Left lung (tissue), 10 donors: Measurements from ENCODE around the gene PDIA2. TPM values are rescaled to one million over a fixed set of nuclear protein-coding genes. Genes with fewer than 3 reads are reported as not detected.

Experiments
- ATAC-seq: fragments of 200-7000 bp; cut with Tn5 transposase; one replicate; pipeline ENCODE4 v1.9.1; 2020; ENCODE audit warnings: moderate library complexity
- DNase-seq, 4 donors: peaks; one replicate each; pipeline ENCODE4 v3.0.0-alpha.2; 2013 to 2020
- H3K27ac ChIP-seq, 2 donors: fragments of 200-600 bp; sonication (generic) in 1 of 2; one replicate each; pipeline versions ENCODE4 v1.5.0 to v1.8.0; 2020 to 2021
- H3K27me3 ChIP-seq, 2 donors: fragments of 200-600 bp; sonication (generic) in 1 of 2; one replicate each; pipeline versions ENCODE4 v1.5.0 to v1.8.0; 2020 to 2021
- H3K36me3 ChIP-seq, 2 donors: fragments of 200-600 bp; sonication (generic) in 1 of 2; one replicate each; pipeline versions ENCODE4 v1.5.0 to v1.8.0; 2020 to 2021
- H3K4me1 ChIP-seq, 2 donors: fragments of 200-600 bp; one replicate each; pipeline ENCODE4 v1.8.0; 2021
- H3K4me3 ChIP-seq, 2 donors: fragments of 200-600 bp; sonication (generic) in 1 of 2; one replicate each; pipeline versions ENCODE4 v1.5.0 to v1.8.0; 2020 to 2021; ENCODE audit warnings: mild to moderate bottlenecking in 1 of 2
- H3K9me3 ChIP-seq, 2 donors: fragments of 200-600 bp; sonication (generic) in 1 of 2; one replicate each; pipeline versions ENCODE4 v1.5.0 to v1.8.0; 2020 to 2021
- intact Hi-C, 2 donors: fragments of 100-400 bp; cut with DNase I; formaldehyde crosslinking; loops; one replicate each; pipeline versions ENCODE4 v1.11.2 to v1.14.2; 2022
- polyA plus RNA-seq, 6 donors: library from polyadenylated mRNA; unstranded; fragments of 120-200 nt; gene quantifications; one replicate each; pipeline ENCODE4 v1.2.1, GENCODE V29; 2013; ENCODE audit not compliant: insufficient read length in 6 of 6
- total RNA-seq, 2 donors: library from RNA; stranded (reverse); fragmentation: NEBNext Ultra II Directional; extraction: Animal tissue kit (Norgen Biotek cat#: 25700); gene quantifications; one replicate each; pipeline ENCODE4 v1.2.1, GENCODE V29; 2021
- TF ChIP-seq, protein P1 (sequence below), 2 donors: fragments of 200-600 bp; sonication (generic) in 1 of 2; IDR thresholded peaks; one replicate each; pipeline versions ENCODE4 v1.5.0 to v1.8.0; 2021; ENCODE audit warnings: antibody characterized with exemption in 2 of 2
- donor health status: DM: no; HTN: yes; CAD: no.
- donor health status: DM: no; HTN: no; CAD: no.

The PDIA2 gene
- total and polyA plus RNA-seq, 8 donors, result 0.29 to 1.2 (median 0.57) TPM

DNA sequence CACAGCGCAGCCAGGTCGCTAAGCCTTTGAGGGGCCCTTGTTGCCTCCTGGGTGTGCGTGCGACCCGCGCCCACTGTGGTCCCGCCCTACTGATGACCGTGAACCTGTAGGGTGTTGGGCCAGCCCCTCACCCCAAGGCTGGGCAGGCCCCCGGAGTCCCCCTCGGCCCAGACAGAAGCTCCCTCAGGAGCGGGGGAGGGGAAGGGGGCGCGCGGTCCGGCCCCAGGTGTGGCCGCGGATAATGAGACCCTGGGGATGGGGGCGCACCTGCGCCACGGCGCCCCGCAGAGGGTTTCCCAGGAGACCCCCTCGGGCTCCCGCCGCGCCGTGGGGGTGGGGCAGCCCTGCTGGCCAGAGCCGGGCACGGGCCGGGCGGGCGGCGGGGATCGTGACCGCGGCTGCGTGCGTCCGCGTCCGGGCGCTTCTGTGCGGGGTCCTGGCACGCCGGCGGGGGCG, 2.9 kb upstream of the PDIA2 start:
- TF ChIP-seq, protein P1, sequence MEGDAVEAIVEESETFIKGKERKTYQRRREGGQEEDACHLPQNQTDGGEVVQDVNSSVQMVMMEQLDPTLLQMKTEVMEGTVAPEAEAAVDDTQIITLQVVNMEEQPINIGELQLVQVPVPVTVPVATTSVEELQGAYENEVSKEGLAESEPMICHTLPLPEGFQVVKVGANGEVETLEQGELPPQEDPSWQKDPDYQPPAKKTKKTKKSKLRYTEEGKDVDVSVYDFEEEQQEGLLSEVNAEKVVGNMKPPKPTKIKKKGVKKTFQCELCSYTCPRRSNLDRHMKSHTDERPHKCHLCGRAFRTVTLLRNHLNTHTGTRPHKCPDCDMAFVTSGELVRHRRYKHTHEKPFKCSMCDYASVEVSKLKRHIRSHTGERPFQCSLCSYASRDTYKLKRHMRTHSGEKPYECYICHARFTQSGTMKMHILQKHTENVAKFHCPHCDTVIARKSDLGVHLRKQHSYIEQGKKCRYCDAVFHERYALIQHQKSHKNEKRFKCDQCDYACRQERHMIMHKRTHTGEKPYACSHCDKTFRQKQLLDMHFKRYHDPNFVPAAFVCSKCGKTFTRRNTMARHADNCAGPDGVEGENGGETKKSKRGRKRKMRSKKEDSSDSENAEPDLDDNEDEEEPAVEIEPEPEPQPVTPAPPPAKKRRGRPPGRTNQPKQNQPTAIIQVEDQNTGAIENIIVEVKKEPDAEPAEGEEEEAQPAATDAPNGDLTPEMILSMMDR (IDR thresholded peaks at IDR 0.05), result no peak
- Histone ChIP-seq H3K27ac (no peak overlapping the region), H3K27me3 (peaks cover 21 to 83% of the 10 kb centered on the region in 2 donors), H3K9me3 (no peaks in the 10 kb centered on the region), H3K4me3 (no peak overlapping the region), H3K4me1 (peaks cover 9 to 17% of the 10 kb centered on the region in 2 donors), H3K36me3 (no peaks in the 10 kb centered on the region)
- no peak for ATAC-seq
- intact Hi-C loops, result no loop called here
- no peak for DNase-seq

DNA sequence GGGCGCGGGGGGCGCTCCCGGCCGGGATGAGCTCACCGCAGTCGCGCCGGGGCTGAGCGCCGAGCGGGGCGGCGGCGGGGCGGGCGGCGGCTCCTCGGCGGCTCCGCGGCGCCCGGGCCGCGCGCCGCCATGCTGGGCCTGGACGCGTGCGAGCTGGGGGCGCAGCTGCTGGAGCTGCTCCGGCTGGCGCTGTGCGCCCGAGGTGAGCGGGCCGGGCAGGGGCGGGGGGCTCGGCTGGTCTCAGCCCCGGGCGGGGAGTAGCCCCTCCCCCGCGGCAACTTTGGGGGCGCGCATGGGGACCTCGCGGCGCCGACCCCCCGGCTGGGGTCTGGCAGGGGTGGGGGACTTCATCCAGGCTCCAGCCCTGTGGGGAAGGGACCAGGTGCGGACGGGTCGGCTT, 2.4 kb upstream of the PDIA2 start, which contains the start of gene ARHGDIG:
ARHGDIG (plus strand) TSS at position 40 of the 400 bp plus-strand sequence; CDS start at position 130, 90 bp downstream.
- intact Hi-C loops, result no loop called here
- ATAC-seq (no peak), DNase-seq (no peak)
- no peaks in the 10 kb centered on the region for H3K9me3 ChIP-seq
- H3K4me1 ChIP-seq, result peaks cover 6 to 13% of the 10 kb centered on the region in 2 donors
- H3K36me3 ChIP-seq, result no peaks in the 10 kb centered on the region
- H3K27ac ChIP-seq, result no peak within 1 kb of the TSS
- H3K27me3 ChIP-seq, result peaks cover 17 to 78% of the 10 kb centered on the region in 2 donors
- H3K4me3 ChIP-seq, result no peak within 1 kb of the TSS
- TF ChIP-seq, protein P1 (IDR thresholded peaks at IDR 0.05), result no peak

DNA sequence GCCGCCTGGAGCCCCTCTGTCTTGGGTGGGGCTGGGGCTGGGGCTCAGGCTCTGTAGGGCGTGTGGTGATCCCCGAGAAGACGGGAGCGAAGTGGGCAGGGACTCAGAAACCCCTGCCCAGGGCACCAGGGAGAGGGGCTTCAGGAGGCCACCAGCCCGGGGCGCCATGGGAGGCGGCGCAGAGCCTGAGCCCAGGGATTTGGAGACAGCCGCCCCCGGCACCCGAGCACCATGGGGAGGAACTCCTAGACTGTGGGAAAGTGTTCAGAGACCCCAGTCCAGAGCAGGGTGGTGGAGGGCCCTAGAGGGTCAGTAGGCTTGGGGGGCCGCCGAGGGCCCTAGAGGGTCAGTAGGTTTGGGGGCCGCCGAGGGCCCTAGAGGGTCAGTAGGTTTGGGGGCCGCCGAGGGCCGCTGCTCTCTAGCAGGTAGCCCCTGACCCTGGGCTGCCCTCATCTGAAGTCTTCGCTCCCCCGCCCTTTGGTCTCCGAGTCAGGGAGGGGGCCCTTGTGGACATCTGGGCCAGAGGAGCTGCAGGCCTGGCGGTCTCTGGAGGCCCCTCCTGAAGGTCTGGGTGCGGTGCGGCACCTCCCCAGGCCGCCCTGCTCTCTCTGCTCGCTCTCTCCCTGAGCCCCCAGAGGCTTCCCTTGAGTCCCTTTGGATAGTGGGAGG, 1.8 kb upstream of the PDIA2 start:
- no peak for ATAC-seq
- Histone ChIP-seq H3K36me3 (no peaks in the 10 kb centered on the region), H3K4me1 (peaks cover 6 to 13% of the 10 kb centered on the region in 2 donors), H3K27me3 (peaks cover 17 to 73% of the 10 kb centered on the region in 2 donors), H3K4me3 (no peak overlapping the region), H3K9me3 (no peaks in the 10 kb centered on the region), H3K27ac (no peak overlapping the region)
- TF ChIP-seq, protein P1 (IDR thresholded peaks at IDR 0.05), result no peak
- DNase-seq, result no peak
- intact Hi-C loops, result no loop called here

DNA sequence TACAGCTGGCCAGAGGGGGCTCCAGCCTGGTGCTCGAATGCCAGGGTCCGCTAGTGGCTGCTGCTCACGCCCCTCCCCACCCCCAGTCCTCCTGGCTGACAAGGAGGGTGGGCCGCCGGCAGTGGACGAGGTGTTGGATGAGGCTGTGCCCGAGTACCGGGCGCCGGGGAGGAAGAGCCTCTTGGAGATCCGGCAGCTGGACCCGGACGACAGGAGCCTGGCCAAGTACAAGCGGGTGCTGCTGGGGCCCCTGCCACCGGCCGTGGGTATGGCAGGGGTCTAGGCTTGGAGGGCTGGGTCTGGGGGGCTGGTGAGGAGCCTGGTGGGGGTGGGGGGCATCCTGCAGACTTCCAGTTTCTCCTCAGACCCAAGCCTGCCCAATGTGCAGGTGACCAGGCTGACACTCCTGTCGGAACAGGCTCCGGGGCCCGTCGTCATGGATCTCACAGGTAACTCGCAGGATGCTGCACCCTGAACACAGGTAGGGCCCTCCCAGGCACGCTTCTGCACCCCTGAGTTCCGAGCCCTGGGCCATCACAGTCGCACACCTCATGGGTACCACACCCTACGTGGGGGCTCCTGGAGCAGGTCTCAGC, 1.2 kb upstream of the PDIA2 start:
- ATAC-seq (no peak), DNase-seq (no peak)
- Histone ChIP-seq H3K27ac (no peak overlapping the region), H3K9me3 (no peaks in the 10 kb centered on the region), H3K4me3 (no peak overlapping the region), H3K4me1 (peaks cover 6 to 9% of the 10 kb centered on the region in 2 donors), H3K27me3 (peaks cover 17 to 66% of the 10 kb centered on the region in 2 donors), H3K36me3 (peaks cover 0 to 5% of the 10 kb centered on the region in 2 donors)
- intact Hi-C loops, result no loop called here
- TF ChIP-seq, protein P1 (IDR thresholded peaks at IDR 0.05), result no peak

DNA sequence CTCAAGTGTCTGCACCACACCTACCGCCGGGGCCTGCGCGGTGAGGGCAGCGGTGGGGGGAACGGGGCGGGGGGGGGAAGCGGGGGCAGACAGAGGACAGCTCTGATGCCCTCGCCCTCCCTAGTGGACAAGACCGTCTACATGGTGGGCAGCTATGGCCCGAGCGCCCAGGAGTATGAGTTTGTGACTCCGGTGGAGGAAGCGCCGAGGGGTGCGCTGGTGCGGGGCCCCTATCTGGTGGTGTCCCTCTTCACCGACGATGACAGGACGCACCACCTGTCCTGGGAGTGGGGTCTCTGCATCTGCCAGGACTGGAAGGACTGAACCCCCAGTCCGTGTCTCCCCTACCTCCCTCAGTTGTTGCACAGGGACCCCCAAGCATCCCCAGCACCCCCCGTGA, 473 bp upstream of the PDIA2 start:
- Histone ChIP-seq H3K27me3 (peaks cover 17 to 59% of the 10 kb centered on the region in 2 donors), H3K27ac (no peak overlapping the region), H3K4me3 (no peak overlapping the region), H3K4me1 (peaks cover 6 to 9% of the 10 kb centered on the region in 2 donors), H3K9me3 (no peaks in the 10 kb centered on the region), H3K36me3 (peaks cover 0 to 12% of the 10 kb centered on the region in 2 donors)
- TF ChIP-seq, protein P1 (IDR thresholded peaks at IDR 0.05), result no peak
- intact Hi-C loops, result no loop called here
- no peak for ATAC-seq
- no peak for DNase-seq
